Umbilical cord (tissue), 2 donors: ENCODE measurements around the gene PCP2. TPM values are rescaled to one million over a fixed set of nuclear protein-coding genes. Genes with fewer than 3 reads are reported as not detected.

Source experiments
- DNase-seq: peaks from one replicate; pipeline ENCODE4 v3.0.0-alpha.2; 2015; ENCODE audit warnings: low spot score
- total RNA-seq: library from RNA; depleted of rRNA; stranded (reverse); fragments of >200 nt; gene quantifications from one replicate; pipeline ENCODE4 v1.2.3, GENCODE V29; 2014; ENCODE audit warnings: low replicate concordance; ENCODE audit not compliant: insufficient read depth

PCP2 gene
- total RNA-seq, 1 donor from 2014 or later = not detected

- DNase-seq = no peak
Measured at GRCh38 chr19:7638802-7639465, 5.4 kb upstream of the PCP2 start.

- DNase-seq = no peak
Measured at GRCh38 chr19:7637374-7638256, 4.1 kb upstream of the PCP2 start.

GRCh38 chr19:7636691-7637373 lies 3.3 kb upstream of the PCP2 start, which contains the start of gene STXBP2:
Gene STXBP2 (plus strand): TSS chr19:7637110. CDS start chr19:7637150, 40 bp downstream.
- DNase-seq = peak; percentile 34

- DNase-seq = no peak
Measured at GRCh38 chr19:7636317-7636690, 2.8 kb upstream of the PCP2 start.

GRCh38 chr19:7635670-7636069 lies 2.2 kb upstream of the PCP2 start:
- no peak for DNase-seq

- no peak for DNase-seq
Measured at GRCh38 chr19:7632340-7633203, 947 bp downstream of the PCP2 start.

GRCh38 chr19:7631577-7631976 lies 1.9 kb downstream of the PCP2 start:
- no peak for DNase-seq

GRCh38 chr19:7629347-7630054 lies 4.0 kb downstream of the PCP2 start, which contains the start of the genes PET100 and XAB2:
Gene PET100 (plus strand): TSS chr19:7629793. CDS start chr19:7629834, 41 bp downstream.
Gene XAB2 (minus strand): TSS chr19:7629545. CDS start chr19:7629527, 18 bp downstream.
- DNase-seq = peak; percentile 99

GRCh38 chr19:7628589-7629311 lies 4.8 kb downstream of the PCP2 start:
- DNase-seq = no peak

- DNase-seq = no peak
Measured at GRCh38 chr19:7627166-7627565, 6.4 kb downstream of the PCP2 start.

GRCh38 chr19:7625763-7626372 lies 7.7 kb downstream of the PCP2 start:
- no peak for DNase-seq

GRCh38 chr19:7624810-7625209 lies 8.7 kb downstream of the PCP2 start:
- no peak for DNase-seq

GRCh38 chr19:7623725-7624603 lies 9.6 kb downstream of the PCP2 start:
- DNase-seq = no peak

- no peak for DNase-seq
Measured at GRCh38 chr19:7622933-7623685, 10.4 kb downstream of the PCP2 start.

- DNase-seq = no peak
Measured at GRCh38 chr19:7620442-7621412, 12.8 kb downstream of the PCP2 start.

- no peak for DNase-seq
Measured at GRCh38 chr19:7619671-7620441, 13.7 kb downstream of the PCP2 start.
